GM12878 (cell line): ENCODE measurements around the gene FOXO1. TPM values are rescaled to one million over a fixed set of nuclear protein-coding genes. Genes with fewer than 3 reads are reported as not detected.

Experiments
- ATAC-seq: fragments of 200-7000 bp; cut with Tn5 transposase; 3 replicates; pipeline ENCODE4 v1.9.1; 2020; ENCODE audit warnings: mild to moderate bottlenecking, moderate library complexity
- BruUV-seq: library from RNA; stranded (reverse); fragments of 400-500 nt; replicated peaks from 2 replicates; lab custom pipeline; 2021; lab: Mats Ljungman, UMichigan
- CTCF ChIA-PET: fragments of 300-600 bp; sonication (Branson Sonifier 250); formaldehyde crosslinking; extraction: SDS; loops from one replicate; lab custom pipeline; 2021; ENCODE audit warnings: inconsistent platforms; lab: Yijun Ruan, JAX
- POLR2A ChIA-PET: fragments of 350-600 bp; formaldehyde crosslinking; extraction: SDS; loops from one replicate; lab custom pipeline; 2021; ENCODE audit warnings: inconsistent platforms; lab: Charles Lee
- RAD21 ChIA-PET: fragments of 300-600 bp; sonication (Branson Sonifier 250); formaldehyde crosslinking; loops from one replicate; lab custom pipeline; 2023; ENCODE audit warnings: antibody characterized with exemption; ENCODE audit not compliant: unreplicated experiment; lab: Charles Lee
- SMC1A ChIA-PET: fragments of 300-600 bp; sonication (Branson Sonifier 250); formaldehyde crosslinking; loops from one replicate; lab custom pipeline; 2023; ENCODE audit not compliant: unreplicated experiment, uncharacterized antibody; lab: Charles Lee
- DNase-seq: peaks from one replicate; pipeline ENCODE4 v3.0.0-alpha.2; 2011; ENCODE audit warnings: low read depth, low spot score
- FAIRE-seq: peaks from 3 replicates; lab custom pipeline; 2011; peaks lifted over from hg19 to GRCh38; lab: Jason Lieb, UNC
- H2AFZ ChIP-seq: 2 replicates; pipeline ENCODE4 v1.6.0; 2011; ENCODE audit warnings: low read depth, low read length, control low read depth; ENCODE audit not compliant: control insufficient read depth
- H3K27ac ChIP-seq: 2 replicates; pipeline ENCODE4 v1.5.1; 2011; ENCODE audit warnings: control low read depth; ENCODE audit not compliant: control insufficient read depth, insufficient read depth
- H3K27me3 ChIP-seq, 2 experiments: replicated peaks in 1 of 2; 2 replicates each; pipeline versions ENCODE4 v1.6.0 to v1.6.1; 2011; ENCODE audit warnings: low read length in 1 of 2; ENCODE audit not compliant: control insufficient read depth in 2 of 2, insufficient read depth in 2 of 2
- H3K36me3 ChIP-seq, 2 experiments: 2 replicates each; pipeline ENCODE4 v1.5.1; 2011; ENCODE audit warnings: low read length in 1 of 2; ENCODE audit not compliant: control insufficient read depth in 2 of 2, insufficient read depth in 2 of 2
- H3K4me1 ChIP-seq: 2 replicates; pipeline ENCODE4 v1.6.1; 2011; ENCODE audit warnings: mild to moderate bottlenecking, low read length, moderate library complexity, mixed read lengths; ENCODE audit not compliant: control insufficient read depth, insufficient read depth
- H3K4me2 ChIP-seq: 2 replicates; pipeline ENCODE4 v1.6.0; 2011; ENCODE audit warnings: control low read depth; ENCODE audit not compliant: control insufficient read depth, insufficient read depth
- H3K4me3 ChIP-seq: fragments of 200-600 bp; sonication (generic); 2 replicates; pipeline ENCODE4 v1.5.1; 2016
- H3K79me2 ChIP-seq: 2 replicates; pipeline ENCODE4 v1.6.0; 2011; ENCODE audit warnings: low read length; ENCODE audit not compliant: control insufficient read depth, insufficient read depth
- H3K9ac ChIP-seq: 2 replicates; pipeline ENCODE4 v1.8.0; 2011; ENCODE audit warnings: low read length, control low read depth, mixed read lengths; ENCODE audit not compliant: control insufficient read depth, insufficient read depth
- H3K9me3 ChIP-seq: replicated peaks from 3 replicates; pipeline ENCODE4 v1.5.1; 2011; ENCODE audit warnings: mild to moderate bottlenecking, low read length; ENCODE audit not compliant: control insufficient read depth, insufficient read depth
- H4K20me1 ChIP-seq: 2 replicates; pipeline ENCODE4 v1.6.0; 2011; ENCODE audit not compliant: control insufficient read depth, insufficient read depth
- ATF2 ChIP-seq: IDR thresholded peaks from 2 replicates; pipeline ENCODE4 v1.6.1; 2012; ENCODE audit warnings: low read length, inconsistent platforms
- ATF3 ChIP-seq: IDR thresholded peaks from 2 replicates; pipeline ENCODE4 v1.6.1; 2011; ENCODE audit warnings: low read depth, mild to moderate bottlenecking, low read length, moderate library complexity, borderline replicate concordance; ENCODE audit errors: extremely low read depth
- BMI1 ChIP-seq: fragments of 450-650 bp; IDR thresholded peaks from 2 replicates; pipeline ENCODE4 v1.6.1; 2016; ENCODE audit warnings: mild to moderate bottlenecking, moderate library complexity, borderline replicate concordance
- BRCA1 ChIP-seq: IDR thresholded peaks from 2 replicates; pipeline ENCODE4 v1.6.1; 2011; ENCODE audit warnings: low read depth, low read length, improper control_type of control experiment
- CHD4 ChIP-seq: fragments of 200-600 bp; sonication (generic); IDR thresholded peaks from 2 replicates; pipeline ENCODE4 v1.6.1; 2016; ENCODE audit warnings: mild to moderate bottlenecking
- ETV6 ChIP-seq, 2 experiments: fragments of 450-650 bp in 1 of 2; IDR thresholded peaks in 1 of 2; conservative IDR thresholded peaks in 1 of 2; 2 replicates each; pipeline ENCODE4 v1.6.1; 2014; ENCODE audit warnings: antibody characterized with exemption in 1 of 2, borderline replicate concordance in 1 of 2, low read depth in 1 of 2, mild to moderate bottlenecking in 1 of 2, moderate library complexity in 1 of 2
- EZH2 ChIP-seq: IDR thresholded peaks from 2 replicates; pipeline ENCODE4 v1.6.1; 2012; ENCODE audit warnings: low read depth, mild to moderate bottlenecking, control low read depth, inconsistent platforms, low read length, borderline replicate concordance; ENCODE audit not compliant: control insufficient read depth
- HCFC1 ChIP-seq: fragments of 150-350 bp; IDR thresholded peaks from 2 replicates; pipeline ENCODE4 v1.6.1; 2014; ENCODE audit warnings: low read length
- HDGF ChIP-seq: fragments of 450-650 bp; IDR thresholded peaks from 2 replicates; pipeline ENCODE4 v1.6.1; 2016; ENCODE audit warnings: antibody characterized with exemption
- MTA3 ChIP-seq: IDR thresholded peaks from 2 replicates; pipeline ENCODE4 v1.6.1; 2012; ENCODE audit warnings: low read length, inconsistent platforms, borderline replicate concordance
- POU2F2 ChIP-seq: IDR thresholded peaks from 3 replicates; pipeline ENCODE4 v1.6.1; 2011; ENCODE audit warnings: low read depth, mild to moderate bottlenecking, low read length, borderline replicate concordance
- SIX5 ChIP-seq: IDR thresholded peaks from 2 replicates; pipeline ENCODE4 v1.6.1; 2011; ENCODE audit warnings: mild to moderate bottlenecking, low read depth, low read length, moderate library complexity; ENCODE audit not compliant: severe bottlenecking
- SREBF2 ChIP-seq: IDR thresholded peaks from 2 replicates; pipeline ENCODE4 v1.6.1; 2012; ENCODE audit warnings: mild to moderate bottlenecking, low read length
- TBL1XR1 ChIP-seq: IDR thresholded peaks from 2 replicates; pipeline ENCODE4 v1.6.1; 2012; ENCODE audit warnings: low read depth, low read length, improper control_type of control experiment
- TCF12 ChIP-seq: IDR thresholded peaks from 2 replicates; pipeline ENCODE4 v1.6.1; 2011; ENCODE audit warnings: low read depth, mild to moderate bottlenecking, low read length
- ZBTB33 ChIP-seq: fragments of 450-650 bp; IDR thresholded peaks from 2 replicates; pipeline ENCODE4 v1.6.1; 2017; ENCODE audit warnings: mild to moderate bottlenecking
- ZZZ3 ChIP-seq: IDR thresholded peaks from 2 replicates; pipeline ENCODE4 v1.6.1; 2011; ENCODE audit warnings: low read depth; ENCODE audit not compliant: control insufficient read depth, insufficient read length
- WGBS: methylation state at CpG from one replicate; pipeline ENCODE4 v1.1.6; 2016; ENCODE audit warnings: low lambda C conversion rate; ENCODE audit not compliant: insufficient replicate concordance, insufficient coverage; ENCODE audit errors: missing lambda C conversion rate; 5-methylcytosine and 5-hydroxymethylcytosine counted together
- in situ Hi-C: fragments of 300-500 bp; cut with MboI; formaldehyde crosslinking; loops from 9 replicates; pipeline ENCODE4 v1.14.3; 2018; ENCODE audit warnings: mixed read lengths
- intact Hi-C: fragments of 100-400 bp; cut with micrococcal nuclease; formaldehyde crosslinking; loops from one replicate; pipeline ENCODE4 v1.14.2; 2022; ENCODE audit not compliant: unreplicated experiment
- polyA plus RNA-seq, 11 experiments: library from polyadenylated mRNA; depleted of rRNA in 4 of 11; unstranded in 6 of 11; stranded (reverse) in 5 of 11; fragments of >200 nt; fragmentation: Nextera tagmentation in 4 of 11; fragmentation: Illumina TruSeq in 1 of 11; extraction: Ambion mirVana in 4 of 11; extraction: Trizol in 1 of 11; gene quantifications; 1 replicate in 1 of 11; 2 replicates in 10 of 11; pipeline versions ENCODE4 v1.2.1 to v1.2.3, GENCODE V29; 2011 to 2016; ENCODE audit warnings: inconsistent platforms in 2 of 11, missing spikeins in 2 of 11, low read depth in 1 of 11
- total RNA-seq, 4 experiments: library from RNA; depleted of rRNA in 3 of 4; stranded (reverse); fragments of >200 nt in 3 of 4; fragmentation: Illumina TruSeq in 1 of 4; extraction: Trizol in 1 of 4; gene quantifications; 2 replicates each; pipeline versions ENCODE4 v1.2.1 to v1.2.3, GENCODE V29; 2013 to 2021
- TF ChIP-seq, protein P1 (sequence below): fragments of 450-650 bp; conservative IDR thresholded peaks from 2 replicates; pipeline ENCODE4 v1.6.1; 2017; ENCODE audit warnings: mild to moderate bottlenecking, moderate library complexity

Gene FOXO1
- total and polyA plus RNA-seq, 10 of the 15 experiments (the other 5 are each of a cell fraction or from before 2014, with no cell fraction given), result 0.58 to 8.3 (median 0.88) TPM

GRCh38 chr13:40534456-40534855 lies 132.0 kb downstream of the FOXO1 start (continued):
- TF ChIP-seq HCFC1 (no peak), MTA3 (no peak), ZZZ3 (no peak), EZH2 (no peak)
- TF ChIP-seq, protein P1, sequence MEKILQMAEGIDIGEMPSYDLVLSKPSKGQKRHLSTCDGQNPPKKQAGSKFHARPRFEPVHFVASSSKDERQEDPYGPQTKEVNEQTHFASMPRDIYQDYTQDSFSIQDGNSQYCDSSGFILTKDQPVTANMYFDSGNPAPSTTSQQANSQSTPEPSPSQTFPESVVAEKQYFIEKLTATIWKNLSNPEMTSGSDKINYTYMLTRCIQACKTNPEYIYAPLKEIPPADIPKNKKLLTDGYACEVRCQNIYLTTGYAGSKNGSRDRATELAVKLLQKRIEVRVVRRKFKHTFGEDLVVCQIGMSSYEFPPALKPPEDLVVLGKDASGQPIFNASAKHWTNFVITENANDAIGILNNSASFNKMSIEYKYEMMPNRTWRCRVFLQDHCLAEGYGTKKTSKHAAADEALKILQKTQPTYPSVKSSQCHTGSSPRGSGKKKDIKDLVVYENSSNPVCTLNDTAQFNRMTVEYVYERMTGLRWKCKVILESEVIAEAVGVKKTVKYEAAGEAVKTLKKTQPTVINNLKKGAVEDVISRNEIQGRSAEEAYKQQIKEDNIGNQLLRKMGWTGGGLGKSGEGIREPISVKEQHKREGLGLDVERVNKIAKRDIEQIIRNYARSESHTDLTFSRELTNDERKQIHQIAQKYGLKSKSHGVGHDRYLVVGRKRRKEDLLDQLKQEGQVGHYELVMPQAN, result no peak
- TF ChIP-seq, all 136 proteins: peak for 0

DNA sequence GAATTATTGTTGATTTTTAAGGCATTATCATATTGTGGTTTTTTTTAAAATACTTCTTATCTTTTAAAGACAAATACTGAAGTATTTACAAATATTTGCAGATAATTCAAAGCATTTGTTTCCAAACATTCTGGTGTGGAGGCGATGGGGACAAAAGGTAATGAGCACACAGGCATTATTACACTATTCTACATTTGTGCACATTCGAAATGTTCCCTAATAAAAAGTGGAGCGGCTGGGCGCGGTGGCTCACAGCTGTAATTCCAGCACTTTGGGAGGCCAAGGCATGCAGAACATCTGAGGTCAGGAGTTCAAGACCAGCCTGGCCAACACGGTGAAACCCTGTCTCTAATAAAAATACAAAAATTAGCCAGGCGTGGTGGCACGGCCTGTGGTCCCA lies 133.4 kb downstream of the FOXO1 start:
- ChIA-PET SMC1A (interaction anchor here (1.9 kb wide), 1 partner anchor 23 kb away, joined by 4 read pairs; no protein-coding TSS in a partner anchor), POLR2A (no interaction called here), RAD21 (no interaction called here), CTCF (no interaction called here)
- H3K79me2 ChIP-seq, result no peaks in the 10 kb centered on the region
- WGBS, result 78% methylated on average over 8 of the region's 8 CpGs
- H3K9ac ChIP-seq, result no peak overlapping the region
- H3K9me3 ChIP-seq, result no peaks in the 10 kb centered on the region; the same call in 2 of the 3 replicates
- ATAC-seq (no peak), FAIRE-seq (no peak), DNase-seq (no peak)
- intact Hi-C loops, result no loop called here
- H3K4me2 ChIP-seq, result no peak overlapping the region
- no peaks in the 10 kb centered on the region for H3K4me1 ChIP-seq
- no peak overlapping the region for H3K27ac ChIP-seq
- H4K20me1 ChIP-seq, result no peaks in the 10 kb centered on the region
- H3K4me3 ChIP-seq, result no peak overlapping the region
- no peaks in the 10 kb centered on the region for H3K27me3 ChIP-seq
- no peaks in the 10 kb centered on the region for H3K36me3 ChIP-seq
- H2AFZ ChIP-seq, result no peak overlapping the region
- in situ Hi-C loops, result no loop called here
- BruUV-seq, result no TSS peak
- TF ChIP-seq SIX5 (no peak), ATF3 (no peak), CHD4 (no peak), TBL1XR1 (no peak), ETV6 (conservative IDR thresholded peaks at IDR 0.05 in 1 of 2, IDR thresholded peaks at IDR 0.05 in 1 of 2; ENCODE audit: borderline replicate concordance in 1 of 2, low read depth in 1 of 2) (no peak), POU2F2 (no peak), ZBTB33 (no peak), BRCA1 (no peak), SREBF2 (no peak), HDGF (no peak), TCF12 (no peak), ATF2 (no peak), BMI1 (no peak)
